ENCODE data around the gene ELK3. TPM values are rescaled to one million over a fixed set of nuclear protein-coding genes. Genes with fewer than 3 reads are reported as not detected.

The ELK3 gene
- total RNA-seq, 2 experiments from 2014 or later, result 7.7 TPM

DNA sequence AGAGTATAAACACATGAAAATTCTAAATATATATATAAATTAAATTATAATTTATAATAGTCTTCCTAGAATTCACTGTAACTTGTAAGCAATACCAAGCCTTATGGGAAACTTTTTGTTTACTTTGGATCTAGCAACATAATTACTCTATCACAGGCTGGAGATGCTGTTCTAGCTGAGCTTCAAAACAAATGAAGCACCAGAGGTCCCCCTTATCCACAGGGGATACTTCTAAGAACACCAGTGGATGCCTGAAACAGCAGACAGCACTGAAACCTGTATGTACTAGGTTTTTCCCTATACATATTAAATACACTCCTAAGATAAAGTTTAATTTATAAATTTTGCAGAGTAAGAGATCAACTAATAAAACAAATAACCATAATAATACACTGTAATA lies 109.5 kb downstream of the ELK3 start:
- intact Hi-C loops (cut with micrococcal nuclease), result no loop called here
- DNase-seq, result no peak
- H3K27me3 Mint-ChIP-seq, result no peaks in the 10 kb centered on the region
- CTCF ChIA-PET, result interaction anchor here (1.0 kb wide), 3 partner anchors 66 to 96 kb away, joined by 3 to 6 read pairs (median 4); partner anchors contain the start of gene CDK17
- peaks cover 14% of the 10 kb centered on the region for H3K4me1 Mint-ChIP-seq (ENCODE audit: low read depth)
- no peak for ATAC-seq
- no peak overlapping the region for H3K4me3 Mint-ChIP-seq
- TF ChIP-seq, protein P1, sequence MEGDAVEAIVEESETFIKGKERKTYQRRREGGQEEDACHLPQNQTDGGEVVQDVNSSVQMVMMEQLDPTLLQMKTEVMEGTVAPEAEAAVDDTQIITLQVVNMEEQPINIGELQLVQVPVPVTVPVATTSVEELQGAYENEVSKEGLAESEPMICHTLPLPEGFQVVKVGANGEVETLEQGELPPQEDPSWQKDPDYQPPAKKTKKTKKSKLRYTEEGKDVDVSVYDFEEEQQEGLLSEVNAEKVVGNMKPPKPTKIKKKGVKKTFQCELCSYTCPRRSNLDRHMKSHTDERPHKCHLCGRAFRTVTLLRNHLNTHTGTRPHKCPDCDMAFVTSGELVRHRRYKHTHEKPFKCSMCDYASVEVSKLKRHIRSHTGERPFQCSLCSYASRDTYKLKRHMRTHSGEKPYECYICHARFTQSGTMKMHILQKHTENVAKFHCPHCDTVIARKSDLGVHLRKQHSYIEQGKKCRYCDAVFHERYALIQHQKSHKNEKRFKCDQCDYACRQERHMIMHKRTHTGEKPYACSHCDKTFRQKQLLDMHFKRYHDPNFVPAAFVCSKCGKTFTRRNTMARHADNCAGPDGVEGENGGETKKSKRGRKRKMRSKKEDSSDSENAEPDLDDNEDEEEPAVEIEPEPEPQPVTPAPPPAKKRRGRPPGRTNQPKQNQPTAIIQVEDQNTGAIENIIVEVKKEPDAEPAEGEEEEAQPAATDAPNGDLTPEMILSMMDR (IDR thresholded peaks at IDR 0.05), result no peak
- POLR2A ChIA-PET, result interaction anchor here (0.5 kb wide), 1 partner anchor 89 kb away, joined by 4 read pairs; no protein-coding TSS in a partner anchor
- no peaks in the 10 kb centered on the region for H3K9me3 Mint-ChIP-seq
- no peak overlapping the region for H3K27ac Mint-ChIP-seq
- H3K36me3 Mint-ChIP-seq (ENCODE audit: low read depth), result peaks cover 15% of the 10 kb centered on the region

DNA sequence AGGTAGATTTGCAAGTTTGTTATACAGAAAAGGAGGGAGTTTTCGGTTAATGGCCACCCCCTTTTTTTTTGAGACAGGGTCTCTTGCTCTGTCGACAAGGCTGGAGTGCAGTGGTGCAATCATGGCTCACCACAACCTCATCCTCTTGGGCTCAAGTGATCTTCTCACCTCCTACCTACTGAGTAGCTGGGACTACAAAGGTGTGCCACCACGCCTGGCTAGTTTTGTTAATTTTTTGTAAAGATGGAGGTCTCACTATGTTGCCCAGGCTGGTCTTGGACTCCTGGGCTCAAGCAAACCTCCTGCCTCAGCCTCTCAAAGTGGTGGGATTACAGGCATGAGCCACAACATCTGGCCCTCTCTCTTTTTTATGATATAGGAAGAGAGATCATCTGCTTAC lies 111.5 kb downstream of the ELK3 start:
- H3K27ac Mint-ChIP-seq, result no peak overlapping the region
- intact Hi-C loops (cut with micrococcal nuclease), result no loop called here
- POLR2A ChIA-PET, result no interaction called here

DNA sequence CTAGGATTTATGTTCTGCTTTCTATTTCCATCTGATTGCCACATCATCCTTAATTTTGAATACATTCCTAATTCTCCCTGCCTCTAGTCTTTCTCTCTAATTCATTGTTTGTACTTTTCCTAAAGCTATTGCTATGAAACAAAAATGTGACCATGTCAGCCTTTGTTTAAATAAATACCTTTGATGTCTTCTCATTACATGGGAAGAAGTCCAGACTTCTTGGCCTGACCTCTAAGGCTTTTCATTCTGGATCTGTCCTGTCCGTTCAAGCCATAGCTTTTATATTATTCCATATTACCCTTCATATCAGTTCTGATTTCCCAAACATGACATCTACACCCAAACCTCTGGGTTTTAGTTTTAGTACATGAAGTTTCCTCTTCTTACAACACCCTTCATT lies 114.7 kb downstream of the ELK3 start:
- no peaks in the 10 kb centered on the region for H3K9me3 Mint-ChIP-seq
- ChIA-PET CTCF (no interaction called here), POLR2A (no interaction called here)
- no peak for DNase-seq
- H3K36me3 Mint-ChIP-seq (ENCODE audit: low read depth), result peaks cover 10% of the 10 kb centered on the region
- H3K4me1 Mint-ChIP-seq (ENCODE audit: low read depth), result peaks cover 17% of the 10 kb centered on the region
- ATAC-seq, result no peak
- H3K27me3 Mint-ChIP-seq, result no peaks in the 10 kb centered on the region
- intact Hi-C loops (cut with micrococcal nuclease), result no loop called here
- H3K27ac Mint-ChIP-seq, result no peak overlapping the region
- H3K4me3 Mint-ChIP-seq, result no peak overlapping the region
- TF ChIP-seq, protein P1 (IDR thresholded peaks at IDR 0.05), result no peak

More for the DNA sequence above, 111.5 kb downstream of the ELK3 start:
- Mint-ChIP-seq H3K4me1 (ENCODE audit: low read depth) (peaks cover 12% of the 10 kb centered on the region), H3K36me3 (ENCODE audit: low read depth) (peaks cover 8% of the 10 kb centered on the region), H3K4me3 (no peak overlapping the region), H3K27me3 (no peaks in the 10 kb centered on the region), H3K9me3 (no peaks in the 10 kb centered on the region)
- CTCF ChIA-PET, result no interaction called here
- no peak for DNase-seq
- ATAC-seq, result no peak
- TF ChIP-seq, protein P1 (IDR thresholded peaks at IDR 0.05), result no peak

DNA sequence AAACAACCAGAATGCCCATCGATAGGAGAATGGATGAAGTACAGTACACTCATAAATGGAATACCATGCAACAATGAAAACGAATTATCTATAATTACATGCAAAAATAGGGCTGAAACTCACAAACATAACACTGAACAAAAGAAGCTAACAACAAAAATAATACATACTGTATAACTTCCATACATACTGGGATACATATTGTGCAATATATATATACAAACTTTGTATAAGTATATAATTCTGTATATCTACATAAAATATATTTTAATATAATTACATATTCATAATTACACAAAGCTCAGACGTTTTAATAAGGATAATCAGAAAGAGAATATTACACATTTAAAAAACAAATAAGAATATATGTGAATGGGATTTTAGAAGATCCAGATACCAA lies 115.9 kb downstream of the ELK3 start:
- DNase-seq (no peak), ATAC-seq (no peak)
- Mint-ChIP-seq H3K27ac (no peak overlapping the region), H3K4me1 (ENCODE audit: low read depth) (peaks cover 26% of the 10 kb centered on the region), H3K27me3 (no peaks in the 10 kb centered on the region), H3K36me3 (ENCODE audit: low read depth) (peaks cover 12% of the 10 kb centered on the region), H3K4me3 (no peak overlapping the region), H3K9me3 (no peaks in the 10 kb centered on the region)
- CTCF ChIA-PET, result no interaction called here
- POLR2A ChIA-PET, result interaction anchor here (1.5 kb wide), 1 partner anchor 90 kb away, joined by 5 read pairs; no protein-coding TSS in a partner anchor
- intact Hi-C loops (cut with micrococcal nuclease), result no loop called here
- TF ChIP-seq, protein P1 (IDR thresholded peaks at IDR 0.05), result no peak

DNA sequence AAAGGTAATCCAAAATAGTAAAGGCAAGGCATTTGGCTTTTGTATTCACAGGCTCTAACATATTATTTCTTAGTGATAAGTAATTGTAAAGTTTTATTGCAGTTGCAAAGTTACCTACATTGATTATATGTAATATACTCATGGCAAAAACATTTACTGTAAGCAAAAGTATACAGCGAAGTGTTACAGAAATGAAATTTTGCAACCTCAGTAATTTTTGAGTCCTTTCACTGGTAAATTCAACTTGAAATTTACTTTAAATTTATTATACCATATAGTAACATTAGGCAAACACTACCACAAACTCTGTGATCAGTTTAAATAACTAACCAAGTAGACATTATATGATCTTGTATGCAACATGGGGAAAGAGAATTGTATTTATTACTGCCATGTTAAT lies 117.0 kb downstream of the ELK3 start:
- DNase-seq (no peak), ATAC-seq (no peak)
- Mint-ChIP-seq H3K27ac (no peak overlapping the region), H3K27me3 (no peaks in the 10 kb centered on the region), H3K9me3 (no peaks in the 10 kb centered on the region), H3K4me1 (ENCODE audit: low read depth) (peaks cover 29% of the 10 kb centered on the region), H3K4me3 (no peak overlapping the region), H3K36me3 (ENCODE audit: low read depth) (peaks cover 12% of the 10 kb centered on the region)
- intact Hi-C loops (cut with micrococcal nuclease), result no loop called here
- ChIA-PET CTCF (no interaction called here), POLR2A (interaction anchor here (0.8 to 1.5 kb wide), 2 partner anchors 26 to 88 kb away, joined by 4 to 5 read pairs; no protein-coding TSS in a partner anchor)
- TF ChIP-seq, protein P1 (IDR thresholded peaks at IDR 0.05), result no peak

Data from activated CD8-positive, alpha-beta T cell treated with anti-CD3 and anti-CD28 coated beads for 36 hours (primary cell).